SW 1271 (cell line): Measurements from ENCODE around the gene TRERF1.
A peak's percentile ranks its signal among the peaks of the same experiment; 100 is the strongest.
"Not testable (repeated sequence)": the region's sequence is repeated elsewhere in the genome, so short reads cannot be mapped to it uniquely, and the experiment has no call there.

ENCODE experiments used
- DNase-seq, 2 experiments: peaks; one replicate each; lab custom pipeline; 2025; lab: John Stamatoyannopoulos, UW

Gene TRERF1

DNA sequence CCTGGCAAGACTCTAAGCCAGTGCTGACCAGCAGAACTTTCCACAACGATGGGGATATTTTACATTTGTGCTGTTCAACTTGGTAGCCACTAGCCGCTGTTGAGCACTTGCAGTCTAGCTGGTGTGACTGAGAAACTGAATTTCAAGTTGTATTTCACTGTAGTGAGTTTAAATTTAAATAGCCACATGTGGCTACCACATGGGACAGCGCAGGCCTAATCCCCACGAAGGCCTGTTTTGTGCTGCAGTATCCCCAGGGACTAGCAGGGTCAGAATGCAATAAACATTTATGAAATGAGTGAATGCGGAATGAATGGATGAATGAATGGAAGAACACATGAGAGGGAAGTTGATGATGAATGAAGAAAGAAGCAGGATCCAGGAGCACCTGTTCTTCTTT, 115.8 kb downstream of the TRERF1 start:
- DNase-seq, result no peak

DNA sequence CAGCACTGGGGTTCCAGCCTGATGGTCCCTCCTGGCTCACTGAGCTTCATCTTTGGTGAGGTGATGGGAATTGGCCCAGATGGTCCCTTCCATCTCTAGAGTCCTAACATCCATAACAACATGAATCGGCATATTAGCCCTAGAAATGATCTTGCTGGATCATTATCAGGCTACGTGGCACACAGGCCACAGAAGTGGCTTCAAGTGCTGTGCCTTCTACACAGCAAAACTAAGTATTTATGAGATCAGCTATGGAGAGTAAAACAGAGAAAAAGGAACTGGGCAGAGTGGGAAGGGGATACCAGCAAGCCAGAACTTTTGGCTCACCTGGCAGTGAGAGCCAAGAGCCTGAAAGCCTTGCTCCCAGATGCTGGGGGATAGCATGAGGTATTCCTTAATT, 116.9 kb downstream of the TRERF1 start:
- no peak for DNase-seq

DNA sequence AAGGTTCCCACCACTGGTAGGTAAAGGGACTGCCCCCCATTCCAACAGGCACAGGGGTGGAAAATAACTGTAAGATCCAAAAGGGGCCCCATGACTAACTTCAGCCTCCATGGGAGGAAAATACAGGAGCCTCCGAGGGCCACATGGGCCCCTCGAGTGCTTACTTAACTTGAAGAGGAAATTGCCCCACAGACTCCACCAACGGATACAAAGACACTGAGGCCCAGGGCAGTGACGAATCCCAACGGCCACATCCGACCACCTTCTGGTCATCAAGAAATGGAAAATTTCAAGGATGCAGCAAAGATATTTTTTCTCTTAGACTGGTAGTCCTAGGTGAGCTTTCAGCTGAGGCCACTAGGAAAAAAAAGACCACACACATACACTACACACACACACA, 118.1 kb downstream of the TRERF1 start:
- no peak for DNase-seq

DNA sequence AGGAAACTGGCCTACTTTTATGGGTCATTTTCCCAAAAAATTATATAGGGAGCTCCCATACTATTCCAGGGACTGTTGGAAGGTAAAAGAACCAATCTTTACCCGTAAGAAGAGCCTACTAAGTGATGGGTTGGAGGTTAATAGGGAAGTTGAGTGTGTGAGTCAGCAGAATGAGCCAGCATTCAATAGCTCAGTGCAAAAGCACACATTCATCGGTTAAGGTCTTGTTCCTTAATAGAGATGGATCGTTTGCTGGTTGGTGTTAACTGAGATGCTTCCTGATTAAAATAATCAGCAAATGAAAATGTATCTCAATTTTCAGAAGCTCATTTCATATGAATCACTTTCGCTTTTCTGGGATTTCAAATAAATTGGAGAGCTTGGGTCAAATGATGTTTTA, 118.8 kb downstream of the TRERF1 start:
- DNase-seq, result no peak

DNA sequence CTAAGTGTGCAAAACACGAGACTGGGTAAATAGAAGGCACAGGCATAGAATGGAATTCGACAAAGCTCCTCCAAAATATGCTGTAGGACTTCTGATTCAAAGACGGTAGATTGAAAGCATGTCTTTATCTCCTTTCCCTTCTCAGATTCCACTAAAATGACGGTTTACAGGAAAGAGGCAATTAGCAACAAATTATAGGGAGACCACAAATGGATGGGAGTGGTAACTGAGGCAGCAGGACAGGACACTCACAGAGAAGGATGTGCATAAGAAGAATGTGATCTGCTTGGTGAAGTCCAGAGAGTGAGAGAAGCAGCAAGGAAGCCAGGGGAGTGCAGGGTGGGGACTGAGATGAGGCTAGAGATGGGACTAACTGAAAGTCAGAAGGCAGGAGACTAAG, 120.7 kb downstream of the TRERF1 start:
- DNase-seq, result no peak

DNA sequence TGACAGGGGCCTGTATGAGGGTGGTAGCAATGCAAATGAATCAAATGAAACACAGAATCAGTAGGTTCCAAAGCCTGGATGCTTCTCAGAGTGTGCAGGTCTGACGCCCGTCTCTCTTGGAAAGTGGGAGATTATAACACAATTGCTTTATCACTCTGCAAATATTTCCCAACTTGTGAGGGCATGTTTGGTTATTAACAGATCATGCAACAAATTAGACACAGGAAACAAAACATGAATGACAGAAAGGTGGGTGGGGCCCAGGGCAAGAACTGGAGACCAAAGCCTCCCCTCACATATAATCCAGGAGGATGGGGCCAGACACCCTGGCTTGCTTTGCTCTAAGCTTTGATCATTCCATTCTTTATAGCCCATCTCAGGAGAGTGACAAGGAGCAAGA, 125.5 kb downstream of the TRERF1 start:
- DNase-seq, result no peak

DNA sequence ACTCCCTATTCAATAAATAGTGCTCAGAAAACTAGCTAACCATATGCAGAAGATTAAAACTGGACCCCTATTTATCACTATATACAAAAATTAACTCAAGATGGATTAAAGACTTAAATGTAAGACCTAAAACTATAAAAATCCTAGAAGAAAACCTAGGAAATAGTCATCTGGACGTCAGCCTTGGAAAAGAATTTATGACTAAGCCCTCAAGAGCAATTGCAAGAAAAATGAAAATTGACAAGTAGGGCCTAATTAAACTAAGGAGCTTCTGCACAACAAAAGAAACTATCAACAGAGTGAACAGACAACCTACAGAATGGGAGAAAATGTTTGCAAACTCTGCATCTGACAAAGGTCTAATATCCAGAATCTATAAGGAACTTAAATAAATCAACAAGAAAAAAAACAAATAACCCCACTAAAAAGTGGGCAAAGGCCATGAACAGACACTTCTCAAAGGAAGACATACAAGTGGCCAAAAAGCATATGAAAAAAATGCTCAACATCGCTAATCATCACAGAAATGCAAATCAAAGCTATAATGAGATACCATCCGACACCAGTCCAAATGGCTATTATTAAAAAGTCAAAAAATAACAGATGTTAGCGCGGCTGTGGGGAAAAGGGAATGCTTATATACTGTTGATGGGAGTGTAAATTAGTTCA, 126.9 kb downstream of the TRERF1 start:
- not testable (repeated sequence) for DNase-seq

DNA sequence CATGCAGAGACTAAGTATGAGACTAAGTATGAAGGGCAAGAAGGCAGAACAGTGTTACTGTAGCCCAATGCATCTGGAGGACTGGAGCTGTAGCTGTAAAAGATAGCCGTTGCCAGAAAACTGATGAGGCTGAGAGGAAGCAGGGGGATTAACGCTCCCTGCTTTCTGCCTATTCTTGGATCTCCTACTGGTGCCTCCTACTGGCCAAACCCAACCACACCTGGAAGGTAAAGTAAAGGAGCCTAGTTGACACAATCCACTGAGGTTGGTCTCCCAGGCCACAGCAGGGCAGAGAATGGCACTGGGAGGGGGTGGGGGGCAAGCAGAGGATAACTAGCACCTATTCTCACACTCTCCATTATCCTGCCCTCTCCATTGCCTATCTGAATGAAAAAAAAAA, 129.1 kb downstream of the TRERF1 start:
- no peak for DNase-seq

DNA sequence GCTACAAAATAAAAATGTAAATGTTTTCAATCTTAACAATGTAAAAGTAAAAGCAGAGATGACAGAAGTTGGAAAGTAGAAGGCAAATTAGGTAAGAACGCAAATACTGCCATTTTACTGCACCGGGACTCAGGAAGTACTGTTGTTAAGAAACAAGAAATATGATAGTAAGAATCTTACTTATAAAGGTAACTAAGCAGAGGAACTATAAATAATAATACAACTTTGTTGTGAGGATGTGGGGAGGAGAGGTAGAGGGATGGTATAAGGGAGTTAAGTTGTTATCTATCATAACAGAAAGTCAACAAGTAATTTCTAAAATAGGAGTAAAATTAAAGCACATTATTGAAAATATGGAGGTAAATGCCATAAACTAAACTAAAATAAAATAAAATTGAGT, 129.8 kb downstream of the TRERF1 start:
- no peak for DNase-seq

DNA sequence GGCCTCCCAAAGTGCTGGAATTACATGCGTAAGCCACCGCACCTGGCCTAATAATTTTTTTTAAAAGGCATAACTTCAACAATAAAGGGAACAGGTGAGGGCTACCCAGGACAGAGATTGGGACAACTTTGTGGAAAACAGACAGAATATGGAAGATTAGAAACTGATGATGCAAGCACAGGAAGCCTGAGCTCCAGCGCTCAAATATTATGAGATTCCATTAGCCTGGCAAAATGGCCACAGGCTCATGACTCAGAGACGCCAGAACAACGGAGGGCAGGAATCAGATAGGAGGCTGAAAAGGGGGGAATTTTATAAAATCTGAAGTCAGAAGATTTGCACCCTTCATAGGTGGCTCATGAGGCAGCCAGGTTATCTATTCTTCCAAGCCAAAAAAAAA, 131.0 kb downstream of the TRERF1 start:
- no peak for DNase-seq

DNA sequence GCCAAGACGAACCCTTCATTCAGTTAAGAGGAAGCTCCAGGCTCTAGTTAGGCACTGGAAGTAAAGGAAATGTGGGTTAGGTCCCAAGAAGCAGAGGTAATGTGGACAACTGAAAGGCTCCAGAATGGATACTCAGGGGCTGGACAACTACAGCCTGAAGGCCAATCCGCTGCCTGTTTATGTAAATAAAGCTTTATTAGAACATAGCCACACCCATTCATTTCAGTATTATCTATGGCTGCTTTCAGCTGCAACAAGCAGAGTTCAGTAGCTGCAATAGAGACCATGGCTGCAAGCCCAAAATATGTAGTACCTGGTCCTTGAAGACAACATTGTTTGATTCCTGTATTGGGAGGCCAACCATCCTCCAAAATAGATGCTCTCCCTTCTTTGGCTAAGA, 133.2 kb downstream of the TRERF1 start:
- no peak for DNase-seq

DNA sequence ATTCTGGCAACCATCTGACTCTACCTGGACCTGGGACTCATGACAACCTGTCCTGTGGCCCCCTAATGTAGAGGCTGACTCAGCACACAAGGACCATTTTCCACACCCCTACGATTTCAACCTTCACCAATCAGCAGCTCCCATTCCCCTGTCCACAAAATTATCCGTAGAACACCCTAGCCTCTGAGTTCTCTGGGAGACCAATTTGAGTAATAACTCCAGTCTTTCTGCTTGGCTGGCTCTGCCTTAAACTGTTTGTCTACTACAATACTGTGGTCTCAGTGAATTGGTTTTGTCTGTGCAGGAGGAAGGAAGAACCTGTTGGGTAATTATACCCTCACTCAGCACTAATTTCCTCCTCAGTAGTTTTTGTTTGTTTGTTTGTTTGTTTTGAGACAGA, 134.7 kb downstream of the TRERF1 start:
- no peak for DNase-seq

DNA sequence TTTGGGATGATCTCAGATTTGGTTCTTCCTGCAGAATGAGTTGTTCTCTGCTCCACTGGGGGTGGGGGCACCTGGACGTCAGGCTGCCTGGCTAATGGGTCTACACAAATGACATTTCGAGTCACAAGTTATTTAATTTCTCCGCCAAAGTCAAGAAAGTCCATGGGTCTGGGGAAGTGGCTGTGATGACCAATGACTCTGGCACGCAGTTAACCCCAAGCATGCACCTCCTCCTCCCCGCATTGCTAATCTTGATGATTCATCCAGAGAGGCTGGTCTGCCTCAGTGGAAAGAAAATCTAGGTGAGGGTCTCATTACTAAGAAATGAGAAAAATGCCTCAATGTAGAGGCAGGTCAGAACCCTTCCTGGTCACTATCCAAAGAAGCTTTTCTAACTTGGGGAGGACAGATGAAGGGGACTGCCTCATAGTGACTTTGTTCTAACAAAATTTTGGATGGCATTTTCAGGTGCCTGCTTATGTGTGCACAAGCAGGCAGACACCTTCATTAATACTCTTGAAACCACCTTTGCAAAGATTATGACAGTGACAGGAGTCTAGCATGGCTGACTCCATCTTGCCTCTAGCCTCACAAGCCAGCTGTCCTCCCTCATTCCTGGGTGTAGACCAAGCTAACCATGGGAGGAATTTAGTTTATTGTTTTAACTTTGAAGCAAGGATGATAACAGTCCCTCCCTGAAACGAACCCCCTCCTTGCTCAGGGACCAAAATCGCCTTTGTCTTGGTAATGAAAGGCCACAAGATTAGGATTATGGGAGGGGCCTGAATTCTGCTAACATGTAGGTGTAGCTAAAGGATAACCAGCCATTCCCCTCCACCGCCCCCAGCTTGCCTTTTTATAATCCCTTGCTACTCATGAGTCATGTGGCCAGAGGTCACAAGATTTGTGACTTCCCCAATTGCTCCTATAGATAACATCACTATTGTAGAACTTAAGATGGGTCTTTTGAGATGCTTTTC, 135.4 kb downstream of the TRERF1 start:
- DNase-seq, result peak; percentile 80 to 94

DNA sequence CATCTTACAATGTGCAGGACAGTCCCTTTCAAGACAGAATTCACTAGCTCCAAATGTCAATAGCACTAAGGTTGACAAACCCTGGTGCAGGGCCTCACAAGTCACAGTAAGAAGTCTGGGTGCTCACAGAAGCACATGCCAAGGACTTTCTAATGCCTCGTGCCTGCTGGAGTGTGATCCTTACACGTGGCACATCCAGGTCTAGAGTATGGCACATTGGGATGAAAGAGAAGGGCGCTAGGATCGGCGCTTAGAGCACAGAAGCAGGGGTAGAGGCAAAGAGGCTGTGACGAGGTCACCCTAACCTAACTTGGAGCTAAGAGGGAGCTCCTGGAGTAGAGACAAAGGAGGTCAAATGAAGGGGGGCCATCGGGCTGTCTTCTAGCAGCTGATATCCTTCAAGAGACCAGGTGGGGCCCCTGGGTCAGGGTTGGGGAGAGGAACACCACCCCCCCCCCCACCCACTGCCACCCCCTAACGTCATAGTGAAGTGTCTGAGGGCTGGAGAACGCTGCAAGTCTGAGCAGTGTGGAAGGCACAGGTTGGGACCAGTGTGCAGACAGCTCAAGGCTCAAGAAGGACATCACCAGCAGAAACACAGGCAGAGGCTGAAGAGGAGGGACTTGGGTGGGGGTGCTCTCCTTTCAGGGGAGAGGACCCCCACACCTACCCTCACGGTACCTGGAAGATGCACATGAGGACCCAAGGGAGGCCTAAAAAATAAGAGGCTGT, 136.3 kb downstream of the TRERF1 start:
- no peak for DNase-seq

DNA sequence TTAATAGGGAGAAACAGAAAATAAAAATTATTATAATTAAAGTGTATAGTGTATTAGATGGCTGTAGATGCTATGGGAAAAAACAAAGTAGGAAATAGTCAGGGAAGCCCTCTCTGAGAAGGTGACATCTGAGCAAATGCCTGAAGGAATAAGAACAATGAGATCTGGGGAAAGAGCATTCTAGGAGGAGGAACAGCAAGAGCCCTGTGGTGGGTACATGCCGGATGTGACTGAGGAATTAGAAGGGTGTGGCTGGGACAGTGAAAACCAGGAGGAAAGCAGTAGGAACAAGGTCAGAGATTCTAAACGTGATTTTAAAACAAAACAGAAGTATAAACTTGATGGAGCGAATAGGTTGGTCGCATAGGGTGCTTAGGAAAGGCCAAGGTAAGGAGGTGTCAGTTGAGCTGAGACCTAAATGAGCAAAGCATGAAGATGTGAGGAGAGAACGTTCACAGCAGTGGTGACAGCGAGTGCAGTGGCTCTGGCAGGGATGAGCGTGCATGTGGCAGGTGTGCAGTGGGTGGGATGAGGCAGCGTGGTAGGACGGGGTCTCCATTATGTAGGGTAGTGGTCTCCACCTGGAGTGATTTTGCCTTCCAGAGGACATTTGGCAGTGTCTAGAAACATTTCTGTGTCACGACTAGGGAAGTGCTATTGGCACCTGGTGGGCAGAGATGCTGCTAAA, 137.0 kb downstream of the TRERF1 start:
- no peak for DNase-seq

DNA sequence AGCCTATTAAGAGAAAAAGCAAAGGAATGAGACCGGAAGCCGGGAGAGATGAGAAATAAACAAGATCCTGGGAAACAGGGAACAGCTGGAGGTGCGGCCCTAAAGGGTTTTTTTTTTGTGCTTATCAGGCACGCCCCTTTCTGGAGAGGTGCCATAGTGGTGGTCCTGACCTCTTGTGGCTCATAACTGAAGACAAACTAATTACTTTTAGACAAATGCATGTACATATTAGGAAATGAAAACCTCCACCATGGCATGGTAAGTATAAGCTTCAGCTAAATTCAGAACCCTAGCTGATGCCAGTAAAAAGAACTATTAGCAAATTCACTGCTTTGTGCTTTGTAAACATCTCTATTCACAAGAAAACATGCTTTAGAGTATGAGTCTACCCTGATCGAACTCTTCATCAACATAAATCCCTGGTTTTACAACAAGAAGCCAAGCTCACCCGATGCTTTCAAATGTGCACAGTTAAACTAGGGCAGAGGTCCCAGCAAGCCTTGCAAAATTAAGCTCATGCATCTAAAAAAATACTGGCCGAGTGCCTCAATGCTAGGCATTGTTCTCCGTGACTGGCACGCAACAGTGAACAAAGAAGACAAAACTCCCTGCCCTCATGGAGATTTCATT, 137.7 kb downstream of the TRERF1 start:
- no peak for DNase-seq

DNA sequence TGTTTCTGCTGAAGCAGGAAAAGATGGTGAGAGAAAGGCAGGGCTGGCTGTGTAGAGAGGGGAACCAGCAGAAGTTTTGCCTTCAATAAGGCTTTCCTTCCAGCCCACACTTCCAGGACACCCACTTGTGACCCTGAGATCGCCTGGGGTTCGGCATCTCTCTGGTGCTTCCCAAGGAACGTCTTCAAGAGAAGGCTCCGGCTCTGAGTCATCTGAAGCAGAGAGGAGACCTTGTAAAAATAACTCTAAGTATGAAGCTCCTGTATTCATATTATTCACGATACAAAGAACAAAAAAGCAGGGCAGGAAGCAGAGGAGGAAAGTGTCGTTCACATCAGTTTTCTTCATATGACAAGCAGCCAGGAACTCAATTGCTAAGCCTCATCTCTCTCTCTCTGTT, 138.7 kb downstream of the TRERF1 start:
- no peak for DNase-seq

DNA sequence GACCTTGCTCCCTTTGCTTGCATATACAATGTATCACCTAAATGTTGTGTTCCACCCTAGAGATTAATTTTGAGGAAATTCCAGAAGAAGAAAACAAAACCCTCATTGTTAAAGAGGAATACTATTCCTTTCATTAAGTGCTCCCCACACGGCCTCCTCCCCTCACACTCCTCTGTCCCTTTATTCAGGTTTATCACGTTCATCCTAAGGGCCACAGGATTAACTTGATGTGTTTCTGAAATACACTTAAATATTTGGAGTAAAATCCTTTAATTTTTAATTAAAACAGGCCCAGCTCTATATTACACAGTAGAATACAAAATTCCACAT, 144.6 kb downstream of the TRERF1 start:
- no peak for DNase-seq

DNA sequence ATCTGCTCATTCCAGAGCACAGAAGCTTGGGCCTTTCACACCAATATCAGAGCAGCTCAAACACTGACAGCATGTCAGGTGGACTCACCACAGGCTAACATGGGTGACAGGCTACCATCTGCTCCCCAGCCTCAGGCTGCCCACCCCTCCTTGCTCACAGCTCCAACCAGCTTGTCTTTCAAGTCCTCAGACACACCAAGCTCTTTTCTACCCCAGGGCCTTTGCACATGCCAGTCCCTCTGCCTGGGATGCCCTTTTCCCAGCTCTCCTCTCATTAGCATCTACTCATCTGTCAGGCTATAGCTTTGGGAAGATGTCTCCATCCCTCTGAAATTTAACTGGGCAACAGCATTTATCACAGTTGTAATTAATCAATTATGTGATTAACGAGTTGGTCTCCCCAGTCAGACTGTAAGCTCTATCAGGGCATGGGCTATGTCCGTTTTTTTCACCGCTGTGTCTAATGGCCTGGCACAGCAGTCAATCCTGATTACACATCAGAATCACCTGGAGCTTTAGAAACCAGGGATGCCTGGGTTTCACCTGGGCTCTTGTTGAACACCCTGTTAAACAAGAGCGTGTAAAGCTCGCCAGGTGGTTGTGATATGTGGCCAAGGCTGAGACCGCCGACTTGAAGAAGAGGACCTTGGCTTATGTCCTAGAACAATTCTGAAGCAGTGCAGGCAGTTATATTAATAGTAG, 145.1 kb downstream of the TRERF1 start:
- DNase-seq, result no peak

DNA sequence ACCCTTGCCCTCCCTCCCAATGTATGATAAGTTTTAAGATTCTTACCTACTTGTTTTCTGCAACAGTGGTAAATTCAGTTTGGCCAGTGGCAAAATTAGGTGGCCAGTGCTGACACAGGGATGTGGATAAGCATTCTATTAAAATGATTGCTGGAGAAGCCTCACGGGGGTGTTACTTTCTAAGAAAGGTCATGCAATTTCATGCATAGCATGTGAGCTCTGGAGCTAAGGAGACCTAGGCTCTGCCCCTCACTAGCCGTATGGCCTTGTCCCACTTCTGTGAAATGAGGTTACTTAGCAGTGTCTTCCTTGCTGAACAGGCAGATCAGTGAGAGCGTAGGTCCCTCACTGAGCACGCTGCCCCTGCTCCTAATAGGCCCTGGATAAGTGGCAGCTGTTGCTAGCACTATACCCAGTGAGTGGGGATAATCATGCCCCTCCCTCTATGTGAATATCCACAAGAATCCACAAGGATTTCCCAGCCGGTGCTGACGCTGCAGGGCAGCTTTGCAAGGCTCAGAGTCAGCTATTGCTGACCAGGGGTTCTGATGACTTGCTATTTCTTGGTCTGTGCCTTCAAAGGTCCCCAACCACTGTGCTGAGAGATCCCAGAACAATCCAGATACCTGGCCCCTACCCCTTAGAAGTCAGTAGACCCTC, 147.5 kb downstream of the TRERF1 start:
- DNase-seq, result no peak

DNA sequence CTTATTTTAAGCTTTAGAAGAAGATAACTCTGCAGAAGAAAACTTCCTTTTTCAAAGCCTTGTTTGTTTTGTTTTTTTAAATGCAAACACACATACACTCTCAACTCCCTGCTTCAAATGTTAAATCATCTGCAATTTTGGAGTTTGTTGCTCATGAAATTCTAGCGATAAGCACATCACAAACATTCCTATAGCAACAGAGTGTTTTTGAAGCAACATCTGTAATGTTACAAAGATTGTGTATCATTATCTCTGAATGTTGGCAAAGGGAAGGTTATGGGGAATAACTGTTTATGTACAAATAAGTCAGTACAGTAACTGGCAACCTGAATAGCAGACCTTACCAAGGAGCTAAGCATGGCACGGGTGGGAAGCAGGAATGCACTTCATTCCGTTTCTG, 149.3 kb downstream of the TRERF1 start:
- DNase-seq, result no peak
